HEK293 (cell line): ENCODE results near the gene ELMO1.

Experiments
- CTCF ChIA-PET: fragments of 350-600 bp; formaldehyde crosslinking; extraction: SDS; loops from one replicate; lab custom pipeline; 2021; ENCODE audit warnings: antibody characterized with exemption; lab: Yijun Ruan, JAX
- POLR2A ChIA-PET: fragments of 300-600 bp; formaldehyde crosslinking; extraction: SDS; loops from one replicate; lab custom pipeline; 2020; ENCODE audit warnings: antibody characterized with exemption, inconsistent platforms; lab: Yijun Ruan, JAX
- H3K27ac ChIP-seq: fragments of 200-500 bp; sonication (Bioruptor generic); 2 replicates; pipeline ENCODE4 v1.5.1; 2014; ENCODE audit warnings: low read depth, low read length, control low read depth, inconsistent platforms; ENCODE audit errors: extremely low read depth
- H3K36me3 ChIP-seq, 2 experiments: fragments of 200-500 bp in 1 of 2; sonication (Bioruptor generic) in 1 of 2; 1 replicate in 1 of 2; 2 replicates in 1 of 2; pipeline ENCODE4 v1.5.1; 2014 to 2017; ENCODE audit warnings: inconsistent platforms in 2 of 2, low read length in 2 of 2; ENCODE audit not compliant: control insufficient read depth in 2 of 2, insufficient read depth in 1 of 2
- H3K4me1 ChIP-seq: fragments of 200-500 bp; sonication (Bioruptor generic); 2 replicates; pipeline ENCODE4 v1.5.1; 2014; ENCODE audit warnings: mild to moderate bottlenecking, low read length, inconsistent platforms; ENCODE audit not compliant: control insufficient read depth, insufficient read depth
- H3K4me3 ChIP-seq: 2 replicates; pipeline ENCODE4 v1.5.1; 2011; ENCODE audit warnings: low read depth, mild to moderate bottlenecking, control low read depth, low read length, moderate library complexity
- H3K9me3 ChIP-seq: fragments of 200-500 bp; sonication (Bioruptor generic); 2 replicates; pipeline ENCODE4 v1.5.1; 2014; ENCODE audit warnings: low read depth, low read length, inconsistent platforms; ENCODE audit not compliant: control insufficient read depth, insufficient read depth
- GLI2 ChIP-seq: fragments of 450-650 bp; formaldehyde crosslinking; IDR thresholded peaks from 2 replicates; pipeline ENCODE4; 2017; ENCODE audit warnings: missing biosample characterization, missing genetic modification characterization, low read depth, borderline replicate concordance
- HOXA7 ChIP-seq: sonication (generic); formaldehyde crosslinking; IDR thresholded peaks from 2 replicates; pipeline ENCODE4 v1.8.1; 2022; ENCODE audit warnings: missing genetic modification reagents, borderline replicate concordance
- HOXC10 ChIP-seq: sonication (generic); formaldehyde crosslinking; IDR thresholded peaks from 2 replicates; pipeline ENCODE4 v1.8.1; 2023; ENCODE audit warnings: mild to moderate bottlenecking, missing genetic modification reagents
- HOXD13 ChIP-seq: sonication (generic); formaldehyde crosslinking; IDR thresholded peaks from 2 replicates; pipeline ENCODE4 v1.8.0; 2022; ENCODE audit warnings: missing genetic modification reagents, borderline replicate concordance
- KLF10 ChIP-seq: fragments of 450-650 bp; IDR thresholded peaks from 2 replicates; pipeline ENCODE4 v1.5.1; 2018; ENCODE audit warnings: missing biosample characterization, mild to moderate bottlenecking, missing genetic modification characterization
- ZBTB48 ChIP-seq: fragments of 450-650 bp; formaldehyde crosslinking; IDR thresholded peaks from 2 replicates; pipeline ENCODE4 v1.5.1; 2016; ENCODE audit warnings: missing biosample characterization, missing genetic modification characterization
- ZBTB6 ChIP-seq: fragments of 450-650 bp; formaldehyde crosslinking; IDR thresholded peaks from 2 replicates; pipeline ENCODE4 v1.5.1; 2017; ENCODE audit warnings: missing biosample characterization, missing genetic modification characterization
- ZFP3 ChIP-seq: fragments of 450-650 bp; formaldehyde crosslinking; IDR thresholded peaks from 2 replicates; pipeline ENCODE4 v1.5.1; 2016; ENCODE audit warnings: low read depth, missing biosample characterization, missing genetic modification characterization
- ZNF112 ChIP-seq: fragments of 450-650 bp; formaldehyde crosslinking; IDR thresholded peaks from 2 replicates; pipeline ENCODE4 v1.5.0; 2017; ENCODE audit warnings: missing biosample characterization, missing genetic modification characterization
- ZNF214 ChIP-seq: fragments of 450-650 bp; formaldehyde crosslinking; IDR thresholded peaks from 2 replicates; pipeline ENCODE4 v1.5.1; 2017; ENCODE audit warnings: missing biosample characterization, mild to moderate bottlenecking, missing genetic modification characterization, borderline replicate concordance
- ZNF292 ChIP-seq: fragments of 450-650 bp; formaldehyde crosslinking; IDR thresholded peaks from 2 replicates; pipeline ENCODE4 v1.5.1; 2016; ENCODE audit warnings: low read depth, missing biosample characterization, missing genetic modification characterization, borderline replicate concordance
- ZNF354C ChIP-seq: fragments of 450-650 bp; formaldehyde crosslinking; IDR thresholded peaks from 2 replicates; pipeline ENCODE4 v1.5.1; 2016; ENCODE audit warnings: missing biosample characterization, missing genetic modification characterization, low read depth, borderline replicate concordance
- ZNF391 ChIP-seq: fragments of 450-650 bp; formaldehyde crosslinking; IDR thresholded peaks from 2 replicates; pipeline ENCODE4 v1.5.1; 2016; ENCODE audit warnings: low read depth, missing biosample characterization, missing genetic modification characterization, borderline replicate concordance
- ZNF488 ChIP-seq: fragments of 450-650 bp; formaldehyde crosslinking; IDR thresholded peaks from 2 replicates; pipeline ENCODE4 v1.5.1; 2016; ENCODE audit warnings: missing biosample characterization, missing genetic modification characterization
- ZNF558 ChIP-seq: fragments of 450-650 bp; formaldehyde crosslinking; IDR thresholded peaks from 2 replicates; pipeline ENCODE4 v1.5.1; 2016; ENCODE audit warnings: missing biosample characterization, missing genetic modification characterization
- ZNF600 ChIP-seq: fragments of 450-650 bp; formaldehyde crosslinking; IDR thresholded peaks from 2 replicates; pipeline ENCODE4 v1.5.1; 2016; ENCODE audit warnings: missing biosample characterization, missing genetic modification characterization
- ZNF664 ChIP-seq: fragments of 450-650 bp; formaldehyde crosslinking; IDR thresholded peaks from 2 replicates; pipeline ENCODE4 v1.5.1; 2016; ENCODE audit warnings: missing biosample characterization, missing genetic modification characterization
- ZNF76 ChIP-seq: fragments of 450-650 bp; formaldehyde crosslinking; IDR thresholded peaks from 2 replicates; pipeline ENCODE4; 2016; ENCODE audit warnings: low read depth, missing biosample characterization, missing genetic modification characterization, borderline replicate concordance
- ZXDB ChIP-seq: fragments of 450-650 bp; formaldehyde crosslinking; IDR thresholded peaks from 2 replicates; pipeline ENCODE4 v1.5.1; 2016; ENCODE audit warnings: missing biosample characterization, missing genetic modification characterization
- TF ChIP-seq, protein P1 (sequence below): fragments of 450-650 bp; formaldehyde crosslinking; IDR thresholded peaks from 2 replicates; pipeline ENCODE4 v1.5.1; 2016; ENCODE audit warnings: missing biosample characterization, missing genetic modification characterization
- TF ChIP-seq, protein P2 (sequence below): fragments of 450-650 bp; formaldehyde crosslinking; IDR thresholded peaks from 2 replicates; pipeline ENCODE4 v1.5.1; 2016; ENCODE audit warnings: missing biosample characterization, missing genetic modification characterization
- TF ChIP-seq, protein P3 (sequence below): fragments of 450-650 bp; formaldehyde crosslinking; IDR thresholded peaks from 2 replicates; pipeline ENCODE4 v1.5.1; 2016; ENCODE audit warnings: missing biosample characterization, missing genetic modification characterization

ELMO1 gene

DNA sequence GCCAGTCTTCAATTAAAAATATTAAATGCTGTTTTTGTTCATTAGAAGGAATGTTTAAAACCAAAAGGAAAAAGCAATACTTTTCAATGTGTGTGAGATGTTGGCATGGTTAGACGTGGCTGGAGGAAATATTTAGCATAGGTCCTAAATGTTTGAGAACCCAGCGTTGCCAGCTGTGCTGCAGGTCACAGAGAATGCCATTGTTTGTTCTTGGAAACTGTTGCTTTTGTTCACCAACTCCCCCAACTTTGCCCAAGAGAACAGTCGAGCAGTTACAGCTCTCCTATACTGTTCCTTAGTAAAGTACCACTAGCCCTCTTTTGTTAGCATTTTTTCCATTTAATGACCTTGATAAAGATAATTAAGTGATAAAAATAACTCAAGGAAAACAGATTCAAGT lies 44.5 kb upstream of the ELMO1 start:
- POLR2A ChIA-PET: interaction anchor here (0.6 kb wide), 1 partner anchor 27 kb away, joined by 3 read pairs; no protein-coding TSS in a partner anchor
- TF ChIP-seq ZNF76 (tag by site-specific recombination): no peak
- no peak for TF ChIP-seq ZNF391 (tag by site-specific recombination)
- TF ChIP-seq, protein P1, sequence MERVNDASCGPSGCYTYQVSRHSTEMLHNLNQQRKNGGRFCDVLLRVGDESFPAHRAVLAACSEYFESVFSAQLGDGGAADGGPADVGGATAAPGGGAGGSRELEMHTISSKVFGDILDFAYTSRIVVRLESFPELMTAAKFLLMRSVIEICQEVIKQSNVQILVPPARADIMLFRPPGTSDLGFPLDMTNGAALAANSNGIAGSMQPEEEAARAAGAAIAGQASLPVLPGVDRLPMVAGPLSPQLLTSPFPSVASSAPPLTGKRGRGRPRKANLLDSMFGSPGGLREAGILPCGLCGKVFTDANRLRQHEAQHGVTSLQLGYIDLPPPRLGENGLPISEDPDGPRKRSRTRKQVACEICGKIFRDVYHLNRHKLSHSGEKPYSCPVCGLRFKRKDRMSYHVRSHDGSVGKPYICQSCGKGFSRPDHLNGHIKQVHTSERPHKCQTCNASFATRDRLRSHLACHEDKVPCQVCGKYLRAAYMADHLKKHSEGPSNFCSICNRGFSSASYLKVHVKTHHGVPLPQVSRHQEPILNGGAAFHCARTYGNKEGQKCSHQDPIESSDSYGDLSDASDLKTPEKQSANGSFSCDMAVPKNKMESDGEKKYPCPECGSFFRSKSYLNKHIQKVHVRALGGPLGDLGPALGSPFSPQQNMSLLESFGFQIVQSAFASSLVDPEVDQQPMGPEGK (tag by site-specific recombination): no peak
- TF ChIP-seq, protein P2, sequence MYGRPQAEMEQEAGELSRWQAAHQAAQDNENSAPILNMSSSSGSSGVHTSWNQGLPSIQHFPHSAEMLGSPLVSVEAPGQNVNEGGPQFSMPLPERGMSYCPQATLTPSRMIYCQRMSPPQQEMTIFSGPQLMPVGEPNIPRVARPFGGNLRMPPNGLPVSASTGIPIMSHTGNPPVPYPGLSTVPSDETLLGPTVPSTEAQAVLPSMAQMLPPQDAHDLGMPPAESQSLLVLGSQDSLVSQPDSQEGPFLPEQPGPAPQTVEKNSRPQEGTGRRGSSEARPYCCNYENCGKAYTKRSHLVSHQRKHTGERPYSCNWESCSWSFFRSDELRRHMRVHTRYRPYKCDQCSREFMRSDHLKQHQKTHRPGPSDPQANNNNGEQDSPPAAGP (tag by site-specific recombination): no peak
- TF ChIP-seq ZNF664 (tag by site-specific recombination): no peak
- TF ChIP-seq ZNF112 (tag by site-specific recombination): no peak
- no peak for TF ChIP-seq ZXDB (tag by site-specific recombination)
- no peak overlapping the region for H3K27ac ChIP-seq
- CTCF ChIA-PET: interaction anchor here (0.6 to 1.7 kb wide), 6 partner anchors 16 to 1244 kb away, joined by 3 to 4 read pairs (median 3); no protein-coding TSS in a partner anchor
- no peaks in the 10 kb centered on the region for H3K4me1 ChIP-seq
- no peaks in the 10 kb centered on the region for H3K36me3 ChIP-seq
- no peaks in the 10 kb centered on the region for H3K9me3 ChIP-seq
- H3K4me3 ChIP-seq: no peak overlapping the region

GRCh38 chr7:37491919-37492694 lies 43.4 kb upstream of the ELMO1 start:
- Histone ChIP-seq H3K9me3 (no peaks in the 10 kb centered on the region), H3K36me3 (no peaks in the 10 kb centered on the region), H3K4me1 (no peaks in the 10 kb centered on the region), H3K4me3 (no peak overlapping the region), H3K27ac (no peak overlapping the region)
- CTCF ChIA-PET: interaction anchor here (0.7 to 1.7 kb wide), 5 partner anchors 9 to 257 kb away, joined by 3 to 4 read pairs (median 4); partner anchors contain the start of gene ELMO1
- POLR2A ChIA-PET: no interaction called here
- no peak for TF ChIP-seq GLI2 (tag by site-specific recombination)
- no peak for TF ChIP-seq ZNF354C
- TF ChIP-seq ZNF600 (tag by site-specific recombination): no peak
- no peak for TF ChIP-seq ZBTB6 (tag by site-specific recombination)
- TF ChIP-seq ZNF488: no peak
- no peak for TF ChIP-seq ZNF558 (tag by site-specific recombination)
- TF ChIP-seq KLF10 (tag by site-specific recombination): no peak

- Histone ChIP-seq H3K4me3 (no peak overlapping the region), H3K9me3 (no peaks in the 10 kb centered on the region), H3K4me1 (no peaks in the 10 kb centered on the region), H3K36me3 (no peaks in the 10 kb centered on the region), H3K27ac (no peak overlapping the region)
- POLR2A ChIA-PET: no interaction called here
- CTCF ChIA-PET: no interaction called here
- no peak for TF ChIP-seq HOXD13
- TF ChIP-seq ZNF292 (tag by site-specific recombination): no peak
- no peak for TF ChIP-seq ZFP3 (tag by site-specific recombination)
- no peak for TF ChIP-seq ZBTB48 (tag by site-specific recombination)
- TF ChIP-seq ZNF664 (tag by site-specific recombination): no peak
- no peak for TF ChIP-seq HOXC10 (CRISPR knock-in tag)
- TF ChIP-seq HOXA7: no peak
- TF ChIP-seq, protein P3, sequence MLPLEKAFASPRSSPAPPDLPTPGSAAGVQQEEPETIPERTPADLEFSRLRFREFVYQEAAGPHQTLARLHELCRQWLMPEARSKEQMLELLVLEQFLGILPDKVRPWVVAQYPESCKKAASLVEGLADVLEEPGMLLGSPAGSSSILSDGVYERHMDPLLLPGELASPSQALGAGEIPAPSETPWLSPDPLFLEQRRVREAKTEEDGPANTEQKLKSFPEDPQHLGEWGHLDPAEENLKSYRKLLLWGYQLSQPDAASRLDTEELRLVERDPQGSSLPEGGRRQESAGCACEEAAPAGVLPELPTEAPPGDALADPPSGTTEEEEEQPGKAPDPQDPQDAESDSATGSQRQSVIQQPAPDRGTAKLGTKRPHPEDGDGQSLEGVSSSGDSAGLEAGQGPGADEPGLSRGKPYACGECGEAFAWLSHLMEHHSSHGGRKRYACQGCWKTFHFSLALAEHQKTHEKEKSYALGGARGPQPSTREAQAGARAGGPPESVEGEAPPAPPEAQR: no peak
- no peak for TF ChIP-seq ZNF214 (tag by site-specific recombination)
Observed at GRCh38 chr7:37489703-37490102, 41.0 kb upstream of the ELMO1 start.
